ENCODE data around the gene RBMS1. TPM values are rescaled to one million over a fixed set of nuclear protein-coding genes. Genes with fewer than 3 reads are reported as not detected.

The RBMS1 gene
- 40.1 and 42.2 TPM in 2 replicates for total RNA-seq

- Mint-ChIP-seq H3K36me3 (ENCODE audit: low read depth) (peaks cover 5% of the 10 kb centered on the region), H3K9me3 (no peaks in the 10 kb centered on the region), H3K27ac (peak within 1 kb of the TSS; percentile 91), H3K4me1 (ENCODE audit: low read depth) (peaks cover 43% of the 10 kb centered on the region), H3K4me3 (ENCODE audit: low read depth) (peak within 1 kb of the TSS; percentile 93), H3K27me3 (ENCODE audit: low read depth) (peaks cover 28% of the 10 kb centered on the region)
- peak; percentile 35 for DNase-seq (ENCODE audit: low spot score)
- intact Hi-C loops (cut with micrococcal nuclease): loop anchor here (2.0 to 5.0 kb wide), 5 partner anchors 65 to 584 kb away; no protein-coding TSS in a partner anchor
Measured at GRCh38 chr2:160493227-160494028, at the start of gene RBMS1. RBMS1 (minus strand) TSS chr2:160493807; CDS start chr2:160493363, 444 bp downstream.

GRCh38 chr2:160541745-160542144 lies 48.1 kb upstream of the RBMS1 start:
- intact Hi-C loops (cut with micrococcal nuclease): no loop called here
- Mint-ChIP-seq H3K9me3 (peaks cover 4% of the 10 kb centered on the region), H3K4me3 (ENCODE audit: low read depth) (no peak overlapping the region), H3K27ac (no peak overlapping the region), H3K4me1 (ENCODE audit: low read depth) (no peaks in the 10 kb centered on the region), H3K27me3 (ENCODE audit: low read depth) (peaks cover 7% of the 10 kb centered on the region), H3K36me3 (ENCODE audit: low read depth) (no peaks in the 10 kb centered on the region)
- no peak for DNase-seq (ENCODE audit: low spot score)

- no peaks in the 10 kb centered on the region for H3K36me3 Mint-ChIP-seq (ENCODE audit: low read depth)
- no peaks in the 10 kb centered on the region for H3K4me1 Mint-ChIP-seq (ENCODE audit: low read depth)
- no peak for DNase-seq (ENCODE audit: low spot score)
- H3K27me3 Mint-ChIP-seq (ENCODE audit: low read depth): peaks cover 7% of the 10 kb centered on the region
- intact Hi-C loops (cut with micrococcal nuclease): no loop called here
- no peak overlapping the region for H3K4me3 Mint-ChIP-seq (ENCODE audit: low read depth)
- H3K9me3 Mint-ChIP-seq: no peaks in the 10 kb centered on the region
- H3K27ac Mint-ChIP-seq: no peak overlapping the region
Measured at GRCh38 chr2:160538559-160539355, 45.1 kb upstream of the RBMS1 start.

GRCh38 chr2:160538115-160538514 lies 44.5 kb upstream of the RBMS1 start:
- H3K27ac Mint-ChIP-seq: no peak overlapping the region
- H3K36me3 Mint-ChIP-seq (ENCODE audit: low read depth): no peaks in the 10 kb centered on the region
- H3K9me3 Mint-ChIP-seq: no peaks in the 10 kb centered on the region
- no peak overlapping the region for H3K4me3 Mint-ChIP-seq (ENCODE audit: low read depth)
- peaks cover 7% of the 10 kb centered on the region for H3K27me3 Mint-ChIP-seq (ENCODE audit: low read depth)
- intact Hi-C loops (cut with micrococcal nuclease): no loop called here
- H3K4me1 Mint-ChIP-seq (ENCODE audit: low read depth): no peaks in the 10 kb centered on the region
- DNase-seq (ENCODE audit: low spot score): no peak

GRCh38 chr2:160534996-160535395 lies 41.4 kb upstream of the RBMS1 start:
- intact Hi-C loops (cut with micrococcal nuclease): no loop called here

GRCh38 chr2:160534249-160534648 lies 40.6 kb upstream of the RBMS1 start:
- no peak for DNase-seq (ENCODE audit: low spot score)
- intact Hi-C loops (cut with micrococcal nuclease): no loop called here
- Mint-ChIP-seq H3K4me1 (ENCODE audit: low read depth) (no peaks in the 10 kb centered on the region), H3K4me3 (ENCODE audit: low read depth) (no peak overlapping the region), H3K36me3 (ENCODE audit: low read depth) (no peaks in the 10 kb centered on the region), H3K27me3 (ENCODE audit: low read depth) (peaks cover 10% of the 10 kb centered on the region), H3K27ac (no peak overlapping the region), H3K9me3 (no peaks in the 10 kb centered on the region)

More at GRCh38 chr2:160534996-160535395, 41.4 kb upstream of the RBMS1 start:
- Mint-ChIP-seq H3K27me3 (ENCODE audit: low read depth) (peaks cover 8% of the 10 kb centered on the region), H3K4me1 (ENCODE audit: low read depth) (no peaks in the 10 kb centered on the region), H3K4me3 (ENCODE audit: low read depth) (no peak overlapping the region), H3K9me3 (no peaks in the 10 kb centered on the region), H3K36me3 (ENCODE audit: low read depth) (no peaks in the 10 kb centered on the region), H3K27ac (no peak overlapping the region)
- no peak for DNase-seq (ENCODE audit: low spot score)

GRCh38 chr2:160533482-160533881 lies 39.9 kb upstream of the RBMS1 start:
- Mint-ChIP-seq H3K27me3 (ENCODE audit: low read depth) (peaks cover 13% of the 10 kb centered on the region), H3K9me3 (no peaks in the 10 kb centered on the region), H3K4me3 (ENCODE audit: low read depth) (no peak overlapping the region), H3K4me1 (ENCODE audit: low read depth) (no peaks in the 10 kb centered on the region), H3K27ac (no peak overlapping the region), H3K36me3 (ENCODE audit: low read depth) (no peaks in the 10 kb centered on the region)
- DNase-seq (ENCODE audit: low spot score): no peak
- intact Hi-C loops (cut with micrococcal nuclease): no loop called here

- H3K36me3 Mint-ChIP-seq (ENCODE audit: low read depth): no peaks in the 10 kb centered on the region
- no peaks in the 10 kb centered on the region for H3K4me1 Mint-ChIP-seq (ENCODE audit: low read depth)
- DNase-seq (ENCODE audit: low spot score): no peak
- H3K27me3 Mint-ChIP-seq (ENCODE audit: low read depth): peaks cover 20% of the 10 kb centered on the region
- no peaks in the 10 kb centered on the region for H3K9me3 Mint-ChIP-seq
- no peak overlapping the region for H3K4me3 Mint-ChIP-seq (ENCODE audit: low read depth)
- intact Hi-C loops (cut with micrococcal nuclease): no loop called here
- H3K27ac Mint-ChIP-seq: no peak overlapping the region
Measured at GRCh38 chr2:160532388-160532787, 38.8 kb upstream of the RBMS1 start.

GRCh38 chr2:160522951-160523710 lies 29.5 kb upstream of the RBMS1 start:
- intact Hi-C loops (cut with micrococcal nuclease): no loop called here

GRCh38 chr2:160517731-160518130 lies 24.1 kb upstream of the RBMS1 start:
- Mint-ChIP-seq H3K27me3 (ENCODE audit: low read depth) (peaks cover 13% of the 10 kb centered on the region), H3K4me3 (ENCODE audit: low read depth) (no peak overlapping the region), H3K9me3 (no peaks in the 10 kb centered on the region), H3K27ac (no peak overlapping the region), H3K36me3 (ENCODE audit: low read depth) (no peaks in the 10 kb centered on the region), H3K4me1 (ENCODE audit: low read depth) (peaks cover 30% of the 10 kb centered on the region)
- DNase-seq (ENCODE audit: low spot score): no peak
- intact Hi-C loops (cut with micrococcal nuclease): loop anchor here (1.0 to 5.0 kb wide), 4 partner anchors 10 to 559 kb away; no protein-coding TSS in a partner anchor

More at GRCh38 chr2:160522951-160523710, 29.5 kb upstream of the RBMS1 start:
- H3K27me3 Mint-ChIP-seq (ENCODE audit: low read depth): peaks cover 18% of the 10 kb centered on the region
- no peak overlapping the region for H3K4me3 Mint-ChIP-seq (ENCODE audit: low read depth)
- no peak overlapping the region for H3K27ac Mint-ChIP-seq
- no peaks in the 10 kb centered on the region for H3K36me3 Mint-ChIP-seq (ENCODE audit: low read depth)
- H3K9me3 Mint-ChIP-seq: no peaks in the 10 kb centered on the region
- DNase-seq (ENCODE audit: low spot score): no peak
- H3K4me1 Mint-ChIP-seq (ENCODE audit: low read depth): peaks cover 2% of the 10 kb centered on the region

GRCh38 chr2:160516547-160517365 lies 23.1 kb upstream of the RBMS1 start:
- Mint-ChIP-seq H3K27ac (peak overlapping the region; percentile 71), H3K4me3 (ENCODE audit: low read depth) (no peak overlapping the region), H3K27me3 (ENCODE audit: low read depth) (peaks cover 15% of the 10 kb centered on the region), H3K4me1 (ENCODE audit: low read depth) (peaks cover 35% of the 10 kb centered on the region), H3K36me3 (ENCODE audit: low read depth) (no peaks in the 10 kb centered on the region), H3K9me3 (no peaks in the 10 kb centered on the region)
- DNase-seq (ENCODE audit: low spot score): no peak
- intact Hi-C loops (cut with micrococcal nuclease): loop anchor here (1.0 to 5.0 kb wide), 4 partner anchors 9 to 560 kb away; no protein-coding TSS in a partner anchor

- no peak overlapping the region for H3K4me3 Mint-ChIP-seq (ENCODE audit: low read depth)
Measured at GRCh38 chr2:160515120-160515519, 21.5 kb upstream of the RBMS1 start.

More at GRCh38 chr2:160515120-160515519, 21.5 kb upstream of the RBMS1 start:
- Mint-ChIP-seq H3K27ac (no peak overlapping the region), H3K36me3 (ENCODE audit: low read depth) (no peaks in the 10 kb centered on the region), H3K9me3 (no peaks in the 10 kb centered on the region), H3K4me1 (ENCODE audit: low read depth) (peaks cover 35% of the 10 kb centered on the region), H3K27me3 (ENCODE audit: low read depth) (peaks cover 16% of the 10 kb centered on the region)
- DNase-seq (ENCODE audit: low spot score): no peak
- intact Hi-C loops (cut with micrococcal nuclease): loop anchor here (5.0 kb wide), 2 partner anchors 43 to 137 kb away; no protein-coding TSS in a partner anchor
